ENCODE measurements around the gene TFEB.

TFEB gene

GRCh38 chr6:41727705-41728072, 7.7 kb downstream of the TFEB start:
- Histone ChIP-seq H2BK5ac (ENCODE audit: low read depth, low read length, poor library complexity, severe bottlenecking) (no peak overlapping the region), H3K23ac (ENCODE audit: low read length in 2 of 2) (no peak overlapping the region), H3K4me2 (ENCODE audit: low read length, poor library complexity, severe bottlenecking) (no peak overlapping the region), H2BK12ac (ENCODE audit: low read length in 2 of 2) (no peak overlapping the region), H3K4ac (ENCODE audit: low read depth in 1 of 2, low read length in 2 of 2) (no peak overlapping the region), H2AFZ (ENCODE audit: low read depth, low read length) (no peak overlapping the region), H3K36me3 (ENCODE audit: control insufficient read depth in 1 of 2, insufficient read depth in 2 of 2, low read depth in 1 of 2, low read length in 2 of 2) (peaks cover 0 to 21% of the 10 kb centered on the region in 2 experiments), H2AK5ac (ENCODE audit: low read length, severe bottlenecking) (no peak overlapping the region), H3K27me3 (ENCODE audit: control insufficient read depth in 1 of 2, insufficient read depth in 1 of 2, low read length in 2 of 2) (no peaks in the 10 kb centered on the region), H3K18ac (ENCODE audit: low read depth in 1 of 2, low read length in 2 of 2) (no peak overlapping the region), H3K4me1 (ENCODE audit: control insufficient read depth, insufficient read depth, low read depth, low read length) (peaks cover 64% of the 10 kb centered on the region), H3K9ac (ENCODE audit: low read length) (no peak overlapping the region), H2BK15ac (ENCODE audit: low read depth, poor library complexity, severe bottlenecking) (no peak overlapping the region), H4K91ac (ENCODE audit: low read length) (no peak overlapping the region), H3K27ac (ENCODE audit: low read length, poor library complexity, severe bottlenecking) (no peak overlapping the region), H4K8ac (ENCODE audit: low read length) (no peak overlapping the region), H3K4me3 (ENCODE audit: insufficient read depth in 1 of 2, low read depth in 1 of 2, low read length in 2 of 2) (no peak overlapping the region), H2BK120ac (ENCODE audit: low read depth, low read length) (no peak overlapping the region), H3K9me3 (ENCODE audit: control insufficient read depth, low read length) (no peaks in the 10 kb centered on the region), H3K14ac (ENCODE audit: low read length in 2 of 2) (no peak overlapping the region), H3K79me1 (replicated peaks; ENCODE audit: low read length, poor library complexity, severe bottlenecking) (peaks cover 45% of the 10 kb centered on the region)
- 91% methylated on average over 3 of the region's 3 CpGs for WGBS
- no peak for DNase-seq

DNA sequence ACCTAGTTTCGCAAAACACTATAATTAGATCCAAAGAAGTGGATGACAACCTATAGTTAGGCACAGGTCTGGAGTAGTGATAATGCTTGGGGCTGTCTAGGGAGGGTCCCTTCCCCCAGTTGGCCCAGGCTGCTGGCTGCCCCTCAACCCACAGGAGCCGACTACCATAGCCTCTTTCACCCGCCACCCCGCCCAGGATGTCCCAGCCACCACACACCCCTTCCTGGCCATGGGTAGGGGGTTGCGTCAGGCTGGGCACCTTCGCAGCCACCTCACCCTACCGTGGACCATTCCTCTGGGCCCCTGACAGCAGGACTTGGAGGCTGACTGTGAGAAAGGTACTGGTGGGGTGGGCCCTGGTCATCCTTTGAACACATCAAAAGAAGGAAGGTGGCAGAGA, 8.5 kb downstream of the TFEB start:
- Histone ChIP-seq H3K27ac (ENCODE audit: low read length, poor library complexity, severe bottlenecking) (no peak overlapping the region), H3K4me1 (ENCODE audit: control insufficient read depth, insufficient read depth, low read depth, low read length) (peaks cover 64% of the 10 kb centered on the region), H3K9me3 (ENCODE audit: control insufficient read depth, low read length) (no peaks in the 10 kb centered on the region), H3K23ac (ENCODE audit: low read length in 2 of 2) (no peak overlapping the region), H3K36me3 (ENCODE audit: control insufficient read depth in 1 of 2, insufficient read depth in 2 of 2, low read depth in 1 of 2, low read length in 2 of 2) (peaks cover 0 to 24% of the 10 kb centered on the region in 2 experiments), H2BK15ac (ENCODE audit: low read depth, poor library complexity, severe bottlenecking) (peak overlapping the region; percentile 3), H3K4me2 (ENCODE audit: low read length, poor library complexity, severe bottlenecking) (no peak overlapping the region), H2BK12ac (ENCODE audit: low read length in 2 of 2) (peak overlapping the region in 1 of 2 experiments; percentile 3), H3K9ac (ENCODE audit: low read length) (no peak overlapping the region), H3K4ac (ENCODE audit: low read depth in 1 of 2, low read length in 2 of 2) (no peak overlapping the region), H3K27me3 (ENCODE audit: control insufficient read depth in 1 of 2, insufficient read depth in 1 of 2, low read length in 2 of 2) (no peaks in the 10 kb centered on the region), H2BK5ac (ENCODE audit: low read depth, low read length, poor library complexity, severe bottlenecking) (no peak overlapping the region), H3K4me3 (ENCODE audit: insufficient read depth in 1 of 2, low read depth in 1 of 2, low read length in 2 of 2) (peak overlapping the region in 1 of 2 experiments; percentile 2), H3K79me1 (replicated peaks; ENCODE audit: low read length, poor library complexity, severe bottlenecking) (peaks cover 48% of the 10 kb centered on the region), H3K18ac (ENCODE audit: low read depth in 1 of 2, low read length in 2 of 2) (no peak overlapping the region), H4K8ac (ENCODE audit: low read length) (no peak overlapping the region), H2AK5ac (ENCODE audit: low read length, severe bottlenecking) (no peak overlapping the region), H2AFZ (ENCODE audit: low read depth, low read length) (no peak overlapping the region), H3K14ac (ENCODE audit: low read length in 2 of 2) (no peak overlapping the region), H4K91ac (ENCODE audit: low read length) (no peak overlapping the region), H2BK120ac (ENCODE audit: low read depth, low read length) (no peak overlapping the region)
- DNase-seq = no peak
- WGBS = 99% methylated on average over 6 of the region's 7 CpGs

DNA sequence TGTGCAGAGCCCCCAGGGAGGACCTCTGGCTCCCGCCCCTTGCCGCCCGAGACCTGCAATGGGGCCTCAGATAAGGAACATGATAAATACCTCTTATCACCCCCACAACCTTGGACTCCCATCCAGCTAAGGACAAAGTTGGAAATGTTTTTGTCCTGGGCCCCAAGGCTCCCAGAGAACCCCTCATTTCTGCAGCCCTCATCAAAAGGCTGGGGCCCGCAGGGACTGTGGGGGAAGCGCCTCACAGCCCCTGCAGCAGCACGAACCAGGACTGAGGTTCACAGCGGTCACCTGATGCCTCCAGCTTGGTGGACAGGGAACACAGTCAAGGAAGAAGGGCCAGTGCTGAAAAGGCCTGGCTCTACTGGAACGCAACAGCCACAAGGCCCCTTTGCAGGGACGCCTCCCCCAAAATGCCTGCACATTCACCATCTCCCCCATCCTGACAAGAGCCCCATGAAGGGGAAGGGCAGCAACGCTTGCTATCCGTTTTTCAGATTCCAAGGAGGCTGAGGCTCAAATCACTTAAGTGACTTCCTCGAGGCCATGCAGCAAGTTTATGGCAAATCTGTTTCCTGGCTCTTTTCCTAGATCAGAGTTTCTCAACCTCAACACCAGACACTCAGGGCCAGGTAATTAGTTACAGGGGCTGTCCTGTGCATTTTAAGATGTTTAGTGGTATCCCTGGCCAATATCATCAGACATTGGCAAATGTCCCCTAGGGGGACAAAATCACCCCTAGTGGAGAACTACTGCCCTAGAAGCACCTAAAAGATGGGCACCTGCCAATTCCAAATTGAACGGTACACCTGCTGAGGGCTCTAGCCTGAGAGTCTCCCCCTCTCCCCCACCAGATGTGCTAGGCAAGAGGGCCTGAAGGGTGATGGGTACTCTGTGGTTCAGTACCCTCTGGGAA, 10.6 kb downstream of the TFEB start:
- Histone ChIP-seq H2BK5ac (ENCODE audit: low read depth, low read length, poor library complexity, severe bottlenecking) (peak overlapping the region; percentile 37), H4K91ac (ENCODE audit: low read length) (peak overlapping the region; percentile 85), H3K18ac (ENCODE audit: low read depth in 1 of 2, low read length in 2 of 2) (peak overlapping the region; percentile 95 to 98), H3K36me3 (ENCODE audit: control insufficient read depth in 1 of 2, insufficient read depth in 2 of 2, low read depth in 1 of 2, low read length in 2 of 2) (peaks cover 0 to 24% of the 10 kb centered on the region in 2 experiments), H2AFZ (ENCODE audit: low read depth, low read length) (no peak overlapping the region), H4K8ac (ENCODE audit: low read length) (peak overlapping the region; percentile 48), H3K4me1 (ENCODE audit: control insufficient read depth, insufficient read depth, low read depth, low read length) (peaks cover 61% of the 10 kb centered on the region), H2BK15ac (ENCODE audit: low read depth, poor library complexity, severe bottlenecking) (peak overlapping the region; percentile 95), H3K27me3 (ENCODE audit: control insufficient read depth in 1 of 2, insufficient read depth in 1 of 2, low read length in 2 of 2) (no peaks in the 10 kb centered on the region), H3K4me2 (ENCODE audit: low read length, poor library complexity, severe bottlenecking) (no peak overlapping the region), H3K9ac (ENCODE audit: low read length) (no peak overlapping the region), H3K27ac (ENCODE audit: low read length, poor library complexity, severe bottlenecking) (no peak overlapping the region), H3K9me3 (ENCODE audit: control insufficient read depth, low read length) (no peaks in the 10 kb centered on the region), H3K14ac (ENCODE audit: low read length in 2 of 2) (peak overlapping the region in 1 of 2 experiments; percentile 44), H2BK120ac (ENCODE audit: low read depth, low read length) (peak overlapping the region; percentile 76), H3K79me1 (replicated peaks; ENCODE audit: low read length, poor library complexity, severe bottlenecking) (peaks cover 48% of the 10 kb centered on the region), H2BK12ac (ENCODE audit: low read length in 2 of 2) (peak overlapping the region; percentile 97), H3K23ac (ENCODE audit: low read length in 2 of 2) (no peak overlapping the region), H2AK5ac (ENCODE audit: low read length, severe bottlenecking) (peak overlapping the region; percentile 98), H3K4ac (ENCODE audit: low read depth in 1 of 2, low read length in 2 of 2) (peak overlapping the region; percentile 54 to 66), H3K4me3 (ENCODE audit: insufficient read depth in 1 of 2, low read depth in 1 of 2, low read length in 2 of 2) (no peak overlapping the region)
- WGBS = 85% methylated on average over 13 of the region's 13 CpGs
- DNase-seq = no peak

GRCh38 chr6:41724228-41724580, 11.2 kb downstream of the TFEB start:
- H3K9me3 ChIP-seq (ENCODE audit: control insufficient read depth, low read length) = no peaks in the 10 kb centered on the region
- H3K4me3 ChIP-seq (ENCODE audit: insufficient read depth in 1 of 2, low read depth in 1 of 2, low read length in 2 of 2) = no peak overlapping the region
- peaks cover 57% of the 10 kb centered on the region for H3K4me1 ChIP-seq (ENCODE audit: control insufficient read depth, insufficient read depth, low read depth, low read length)
- no peak overlapping the region for H3K4me2 ChIP-seq (ENCODE audit: low read length, poor library complexity, severe bottlenecking)
- peak overlapping the region; percentile 95 to 98 for H3K18ac ChIP-seq (ENCODE audit: low read depth in 1 of 2, low read length in 2 of 2)
- H2AK5ac ChIP-seq (ENCODE audit: low read length, severe bottlenecking) = peak overlapping the region; percentile 98
- peak overlapping the region; percentile 96 for H2BK120ac ChIP-seq (ENCODE audit: low read depth, low read length)
- peak overlapping the region; percentile 46 to 97 for H2BK12ac ChIP-seq (ENCODE audit: low read length in 2 of 2)
- H3K9ac ChIP-seq (ENCODE audit: low read length) = no peak overlapping the region
- H3K23ac ChIP-seq (ENCODE audit: low read length in 2 of 2) = no peak overlapping the region
- no peak overlapping the region for H3K27ac ChIP-seq (ENCODE audit: low read length, poor library complexity, severe bottlenecking)
- peak overlapping the region; percentile 58 for H2BK5ac ChIP-seq (ENCODE audit: low read depth, low read length, poor library complexity, severe bottlenecking)
- H3K36me3 ChIP-seq (ENCODE audit: control insufficient read depth in 1 of 2, insufficient read depth in 2 of 2, low read depth in 1 of 2, low read length in 2 of 2) = peaks cover 0 to 20% of the 10 kb centered on the region in 2 experiments
- H3K79me1 ChIP-seq (replicated peaks; ENCODE audit: low read length, poor library complexity, severe bottlenecking) = peaks cover 47% of the 10 kb centered on the region
- peak overlapping the region; percentile 93 for H4K91ac ChIP-seq (ENCODE audit: low read length)
- H2AFZ ChIP-seq (ENCODE audit: low read depth, low read length) = no peak overlapping the region
- no peak for DNase-seq
- peak overlapping the region; percentile 98 for H2BK15ac ChIP-seq (ENCODE audit: low read depth, poor library complexity, severe bottlenecking)
- no peaks in the 10 kb centered on the region for H3K27me3 ChIP-seq (ENCODE audit: control insufficient read depth in 1 of 2, insufficient read depth in 1 of 2, low read length in 2 of 2)
- peak overlapping the region in 1 of 2 experiments; percentile 19 for H3K14ac ChIP-seq (ENCODE audit: low read length in 2 of 2)
- H3K4ac ChIP-seq (ENCODE audit: low read depth in 1 of 2, low read length in 2 of 2) = peak overlapping the region; percentile 34 to 66
- WGBS = 94% methylated on average over 7 of the region's 7 CpGs
- peak overlapping the region; percentile 48 for H4K8ac ChIP-seq (ENCODE audit: low read length)

All from mesenchymal stem cell (in vitro differentiated cells and primary cell).